Measurements from ENCODE around the gene DCUN1D3.
"Not testable (repeated sequence)": the region's sequence is repeated elsewhere in the genome, so short reads cannot be mapped to it uniquely, and the experiment has no call there.

Gene DCUN1D3

GRCh38 chr16:20860995-20861394, 39.2 kb downstream of the DCUN1D3 start:
- not testable (repeated sequence) for DNase-seq

GRCh38 chr16:20860361-20860760, 39.8 kb downstream of the DCUN1D3 start:
- DNase-seq = no peak

GRCh38 chr16:20859699-20860098, 40.5 kb downstream of the DCUN1D3 start:
- DNase-seq = no peak

- DNase-seq = no peak
Observed at GRCh38 chr16:20859229-20859628, 40.9 kb downstream of the DCUN1D3 start.

- DNase-seq = no peak
Observed at GRCh38 chr16:20857281-20857680, 42.9 kb downstream of the DCUN1D3 start.

- no peak for DNase-seq
Observed at GRCh38 chr16:20854963-20855362, 45.2 kb downstream of the DCUN1D3 start.

GRCh38 chr16:20853981-20854620, 46.1 kb downstream of the DCUN1D3 start:
- DNase-seq = no peak

- no peak for DNase-seq
Observed at GRCh38 chr16:20853143-20853542, 47.0 kb downstream of the DCUN1D3 start.

- DNase-seq = no peak
Observed at GRCh38 chr16:20851601-20852000, 48.6 kb downstream of the DCUN1D3 start.

- no peak for DNase-seq
Observed at GRCh38 chr16:20850981-20851380, 49.2 kb downstream of the DCUN1D3 start.

GRCh38 chr16:20849589-20850390, 50.4 kb downstream of the DCUN1D3 start:
- no peak for DNase-seq

GRCh38 chr16:20847550-20847949, 52.6 kb downstream of the DCUN1D3 start:
- DNase-seq = no peak

GRCh38 chr16:20846551-20846950, 53.6 kb downstream of the DCUN1D3 start:
- no peak for DNase-seq

- DNase-seq = no peak
Observed at GRCh38 chr16:20846030-20846429, 54.1 kb downstream of the DCUN1D3 start.

- DNase-seq = no peak
Observed at GRCh38 chr16:20844588-20844987, 55.6 kb downstream of the DCUN1D3 start.

- no peak for DNase-seq
Observed at GRCh38 chr16:20844054-20844453, 56.1 kb downstream of the DCUN1D3 start.

GRCh38 chr16:20839504-20839903, 60.7 kb downstream of the DCUN1D3 start:
- DNase-seq = no peak

- DNase-seq = no peak
Observed at GRCh38 chr16:20838240-20838639, 61.9 kb downstream of the DCUN1D3 start.

GRCh38 chr16:20833086-20833485, 67.1 kb downstream of the DCUN1D3 start:
- DNase-seq = no peak

GRCh38 chr16:20830372-20830771, 69.8 kb downstream of the DCUN1D3 start:
- DNase-seq = no peak

- DNase-seq = no peak
Observed at GRCh38 chr16:20829536-20829935, 70.6 kb downstream of the DCUN1D3 start.

- no peak for DNase-seq
Observed at GRCh38 chr16:20826039-20826566, 74.1 kb downstream of the DCUN1D3 start.

GRCh38 chr16:20822521-20823325, 77.4 kb downstream of the DCUN1D3 start:
- DNase-seq = no peak

Data from SIG-M5 (cell line).